Thoracic aorta (tissue), 2 donors: ENCODE results near the gene ZFR. TPM values are rescaled to one million over a fixed set of nuclear protein-coding genes. Genes with fewer than 3 reads are reported as not detected.
"Not testable (repeated sequence)": the region's sequence is repeated elsewhere in the genome, so short reads cannot be mapped to it uniquely, and the experiment has no call there.

Source experiments
- ATAC-seq: fragments of 150-250 bp; one replicate; pipeline ENCODE4 v1.8.0; 2017; ENCODE audit warnings: low read depth; ENCODE audit not compliant: insufficient number of reproducible peaks, low FRiP score
- DNase-seq: peaks from one replicate; pipeline ENCODE4 v3.0.0-alpha.2; 2020; ENCODE audit warnings: low spot score
- H3K27ac ChIP-seq, 2 donors: fragments of 200-600 bp; sonication (generic); 1 replicate in 1 of 2; 2 replicates in 1 of 2; pipeline ENCODE4 v1.5.1; 2016; ENCODE audit warnings: mild to moderate bottlenecking in 2 of 2, moderate library complexity in 2 of 2
- H3K27me3 ChIP-seq: fragments of 200-600 bp; sonication (generic); replicated peaks from 2 replicates; pipeline ENCODE4 v1.6.0; 2016; ENCODE audit warnings: mild to moderate bottlenecking; ENCODE audit not compliant: insufficient read depth
- H3K36me3 ChIP-seq: fragments of 200-600 bp; sonication (generic); one replicate; pipeline ENCODE4 v1.5.1; 2016
- H3K4me1 ChIP-seq, 2 donors: fragments of 200-600 bp; sonication (generic); 1 replicate in 1 of 2; 2 replicates in 1 of 2; pipeline versions ENCODE4 v1.5.1 to v1.6.0; 2016; ENCODE audit warnings: low read depth in 2 of 2, mild to moderate bottlenecking in 1 of 2; ENCODE audit not compliant: control insufficient read depth in 1 of 2
- H3K4me3 ChIP-seq: fragments of 200-600 bp; sonication (generic); 2 replicates; pipeline ENCODE4 v1.5.1; 2016; ENCODE audit warnings: mild to moderate bottlenecking
- H3K9me3 ChIP-seq: fragments of 200-600 bp; sonication (generic); 2 replicates; pipeline ENCODE4 v1.5.1; 2016
- CTCF ChIP-seq: fragments of 200-600 bp; sonication (generic); IDR thresholded peaks from one replicate; pipeline ENCODE4 v1.5.1; 2019; ENCODE audit warnings: antibody characterized with exemption
- total RNA-seq, 2 donors: library from RNA; depleted of rRNA; stranded (reverse); fragments of >200 nt; gene quantifications; one replicate each; pipeline versions ENCODE4 v1.1.0 to v1.2.3, GENCODE V29; 2016

The ZFR gene
- total RNA-seq, 2 donors from 2014 or later = 54.2 to 78.6 TPM

DNA sequence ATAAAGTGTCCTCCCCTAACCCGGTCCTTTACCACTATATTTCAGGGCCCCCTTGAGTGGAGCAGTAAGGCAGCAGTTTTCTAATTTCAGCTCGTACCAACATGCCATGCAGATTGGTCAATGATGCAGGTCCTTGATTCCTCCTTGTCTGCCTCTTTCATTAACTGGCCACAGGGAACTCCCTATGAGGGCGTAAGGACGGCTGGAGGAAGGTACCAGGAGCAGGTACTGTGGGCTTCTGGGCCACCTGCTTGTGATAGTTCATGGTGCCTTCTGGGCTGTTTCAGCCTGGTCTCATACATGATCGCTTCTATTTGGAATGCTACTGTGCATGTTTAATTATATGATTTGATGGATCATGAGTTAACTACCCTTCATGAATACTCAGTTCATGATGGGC lies 9.4 kb upstream of the ZFR start:
- no peak for ATAC-seq
- H3K36me3 ChIP-seq = no peaks in the 10 kb centered on the region
- no peak overlapping the region for H3K4me3 ChIP-seq
- DNase-seq = no peak
- H3K27me3 ChIP-seq = no peaks in the 10 kb centered on the region
- H3K9me3 ChIP-seq = no peaks in the 10 kb centered on the region
- no peak for TF ChIP-seq CTCF
- H3K27ac ChIP-seq = no peak overlapping the region
- no peaks in the 10 kb centered on the region for H3K4me1 ChIP-seq

DNA sequence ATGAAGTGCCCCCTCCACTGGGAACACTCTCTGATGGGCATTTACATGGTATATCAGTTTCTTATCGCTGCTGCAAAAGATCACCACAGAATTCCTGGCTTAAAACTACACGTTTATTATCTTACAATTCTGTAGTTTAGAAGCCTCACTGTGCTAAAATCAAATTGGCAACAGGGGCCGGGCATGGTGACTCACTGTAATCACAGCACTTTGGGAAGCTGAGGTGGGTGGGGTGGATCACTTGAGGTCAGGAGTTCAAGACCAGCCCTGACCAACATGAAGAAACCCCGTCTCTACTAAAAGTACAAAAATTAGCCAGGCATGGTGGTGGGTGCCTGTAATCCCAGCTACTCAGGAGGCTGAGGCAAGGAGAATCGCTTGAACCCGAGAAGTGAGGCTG lies 7.8 kb upstream of the ZFR start:
- not testable (repeated sequence) for DNase-seq, H3K27me3 ChIP-seq, H3K4me1 ChIP-seq, H3K4me3 ChIP-seq, H3K36me3 ChIP-seq, H3K27ac ChIP-seq, H3K9me3 ChIP-seq, ATAC-seq

GRCh38 chr5:32450952-32451351 lies 6.4 kb upstream of the ZFR start:
- DNase-seq (no peak), ATAC-seq (no peak)
- Histone ChIP-seq H3K4me1 (no peaks in the 10 kb centered on the region), H3K4me3 (no peak overlapping the region), H3K27ac (no peak overlapping the region), H3K36me3 (no peaks in the 10 kb centered on the region), H3K9me3 (no peaks in the 10 kb centered on the region), H3K27me3 (no peaks in the 10 kb centered on the region)
- TF ChIP-seq CTCF = no peak

GRCh38 chr5:32449262-32449661 lies 4.7 kb upstream of the ZFR start:
- Histone ChIP-seq H3K4me1 (peaks cover 0 to 6% of the 10 kb centered on the region in 2 donors), H3K9me3 (no peaks in the 10 kb centered on the region), H3K27me3 (no peaks in the 10 kb centered on the region), H3K4me3 (no peak overlapping the region), H3K36me3 (no peaks in the 10 kb centered on the region), H3K27ac (no peak overlapping the region)
- TF ChIP-seq CTCF = no peak
- DNase-seq (no peak), ATAC-seq (no peak)

DNA sequence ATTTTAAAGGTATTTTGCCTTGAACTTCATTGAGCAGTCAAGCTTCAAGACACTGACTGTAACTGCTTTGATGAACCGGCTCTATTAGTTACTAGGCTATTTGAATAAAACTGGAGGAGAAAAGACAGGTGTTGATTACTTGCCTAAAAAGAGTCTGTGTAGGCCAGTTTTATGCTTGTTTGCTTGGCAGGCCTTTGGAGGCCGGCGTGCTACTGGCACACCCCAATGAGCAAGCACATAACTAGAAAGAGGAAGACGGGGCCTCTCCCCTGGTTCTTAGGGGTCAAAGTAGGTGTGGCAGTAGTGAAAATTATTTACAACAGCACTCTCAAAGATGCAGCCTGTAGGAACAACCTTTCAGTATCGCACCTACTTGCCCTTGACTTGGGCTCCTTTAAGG lies 2.1 kb upstream of the ZFR start:
- TF ChIP-seq CTCF = no peak
- H3K9me3 ChIP-seq = no peaks in the 10 kb centered on the region
- ATAC-seq = no peak
- H3K36me3 ChIP-seq = no peaks in the 10 kb centered on the region
- peaks cover 5 to 24% of the 10 kb centered on the region in 2 donors for H3K4me1 ChIP-seq
- no peak for DNase-seq
- no peak overlapping the region for H3K4me3 ChIP-seq
- no peaks in the 10 kb centered on the region for H3K27me3 ChIP-seq
- H3K27ac ChIP-seq = no peak overlapping the region

DNA sequence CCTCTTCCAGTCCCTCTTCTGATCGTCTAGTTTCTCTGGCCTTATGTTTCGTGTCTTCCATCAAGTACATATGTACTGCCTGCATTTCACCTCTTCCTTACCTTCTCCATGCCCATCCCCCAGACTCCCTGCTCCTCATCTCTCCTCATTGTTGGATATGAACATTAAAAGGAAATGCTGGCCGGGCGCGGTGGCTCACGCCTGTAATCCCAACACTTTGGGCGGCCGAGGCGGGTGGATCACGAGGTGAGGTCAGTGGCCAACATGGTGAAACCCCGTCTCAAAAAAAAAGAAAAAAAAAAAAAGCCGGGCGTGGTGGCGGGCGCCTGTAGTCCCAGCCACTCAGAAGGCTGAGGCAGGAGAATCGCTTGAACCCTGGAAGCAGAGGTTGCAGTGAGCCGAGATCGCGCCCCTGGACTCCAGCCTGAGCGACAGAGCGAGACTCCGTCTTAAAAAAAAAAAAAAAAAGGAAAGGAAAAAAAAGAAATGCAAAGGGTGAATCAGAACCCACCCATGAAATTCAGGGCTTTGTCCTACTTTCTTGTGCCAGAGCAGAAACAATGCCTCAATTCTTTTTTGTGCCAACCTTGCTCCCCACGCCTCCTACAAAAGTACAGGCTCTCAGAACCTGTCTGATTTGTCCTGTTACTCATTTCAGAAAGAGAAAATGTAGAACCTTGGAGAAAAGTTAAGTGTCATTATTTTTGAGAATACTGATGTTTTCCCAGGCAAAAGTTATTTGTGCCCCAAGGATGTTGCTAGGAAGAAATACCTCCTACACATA lies 1.5 kb upstream of the ZFR start:
- H3K36me3 ChIP-seq = no peaks in the 10 kb centered on the region
- ATAC-seq (no peak), DNase-seq (no peak)
- peaks cover 10 to 30% of the 10 kb centered on the region in 2 donors for H3K4me1 ChIP-seq
- no peak overlapping the region for H3K27ac ChIP-seq
- H3K27me3 ChIP-seq = no peaks in the 10 kb centered on the region
- no peaks in the 10 kb centered on the region for H3K9me3 ChIP-seq
- TF ChIP-seq CTCF = no peak
- H3K4me3 ChIP-seq = no peak overlapping the region
